ENCODE results near the gene CAP2.

CAP2 gene

DNA sequence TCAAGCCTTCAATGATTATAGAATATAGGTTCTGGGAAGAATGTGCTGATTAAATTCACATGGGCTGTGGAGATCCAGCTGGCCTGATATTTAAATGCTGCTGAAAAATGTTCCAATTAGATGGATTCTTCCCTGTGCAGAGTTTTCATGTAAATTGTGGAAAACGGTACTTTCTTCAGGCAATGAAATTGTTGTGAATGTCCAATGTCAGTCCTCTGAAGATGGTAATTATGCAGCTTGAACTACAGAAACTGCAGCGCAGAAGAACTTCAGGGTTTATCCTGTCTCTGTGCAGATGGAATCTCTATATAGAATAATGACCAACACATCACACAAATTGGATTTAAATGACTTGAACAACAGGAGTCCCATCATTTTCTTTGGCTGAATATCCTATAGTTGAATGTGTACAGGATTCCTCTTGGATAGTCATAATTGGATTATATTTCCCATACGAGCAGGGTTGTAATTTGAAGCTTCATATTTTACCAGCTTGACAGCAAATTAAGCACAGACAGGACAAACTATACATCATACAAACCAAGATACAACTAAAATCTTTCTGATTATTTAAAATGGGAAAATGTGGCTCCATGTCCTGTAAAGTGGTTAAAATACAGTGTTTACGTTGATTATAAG, 82.3 kb downstream of the CAP2 start:
- DNase-seq (ENCODE audit: low read depth), result no peak

DNA sequence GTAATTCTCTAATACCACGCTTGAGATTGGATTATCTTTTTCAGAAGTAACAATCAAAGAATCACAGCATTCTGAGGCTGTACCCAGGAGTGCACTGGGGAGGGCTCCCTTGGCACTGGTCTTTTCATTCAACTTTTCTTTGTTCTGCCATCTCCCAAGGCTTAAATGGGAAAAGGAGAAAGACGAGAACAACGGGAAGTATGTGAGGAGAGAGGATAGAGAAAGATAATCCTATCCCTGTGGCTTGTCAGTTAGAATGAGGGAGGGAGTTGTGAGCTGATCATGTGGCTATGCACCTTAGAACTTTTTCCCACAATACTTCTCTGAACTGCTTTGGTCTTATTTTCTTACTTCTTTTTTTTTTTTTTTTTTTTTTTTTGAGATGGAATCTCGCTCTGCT, 83.1 kb downstream of the CAP2 start:
- DNase-seq (ENCODE audit: low read depth), result no peak

DNA sequence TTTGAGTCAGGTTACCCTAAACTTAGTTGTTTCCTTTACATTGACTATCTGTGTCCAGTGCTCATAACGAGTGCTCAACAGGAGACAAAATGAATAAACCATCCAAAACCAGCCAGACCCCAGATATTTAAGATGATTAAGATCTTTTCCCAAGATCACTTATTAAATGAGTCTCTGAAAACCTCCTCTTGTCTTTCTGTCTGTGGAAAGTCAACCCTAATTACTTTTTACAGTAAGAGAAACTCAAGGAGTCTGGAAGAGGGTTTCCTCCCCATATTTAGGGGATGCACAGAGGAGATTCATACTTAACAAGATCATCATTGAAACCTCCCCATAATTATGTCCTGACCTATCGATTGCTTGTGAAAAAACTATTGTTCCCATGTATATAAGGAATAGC, 84.0 kb downstream of the CAP2 start:
- no peak for DNase-seq (ENCODE audit: low read depth)

DNA sequence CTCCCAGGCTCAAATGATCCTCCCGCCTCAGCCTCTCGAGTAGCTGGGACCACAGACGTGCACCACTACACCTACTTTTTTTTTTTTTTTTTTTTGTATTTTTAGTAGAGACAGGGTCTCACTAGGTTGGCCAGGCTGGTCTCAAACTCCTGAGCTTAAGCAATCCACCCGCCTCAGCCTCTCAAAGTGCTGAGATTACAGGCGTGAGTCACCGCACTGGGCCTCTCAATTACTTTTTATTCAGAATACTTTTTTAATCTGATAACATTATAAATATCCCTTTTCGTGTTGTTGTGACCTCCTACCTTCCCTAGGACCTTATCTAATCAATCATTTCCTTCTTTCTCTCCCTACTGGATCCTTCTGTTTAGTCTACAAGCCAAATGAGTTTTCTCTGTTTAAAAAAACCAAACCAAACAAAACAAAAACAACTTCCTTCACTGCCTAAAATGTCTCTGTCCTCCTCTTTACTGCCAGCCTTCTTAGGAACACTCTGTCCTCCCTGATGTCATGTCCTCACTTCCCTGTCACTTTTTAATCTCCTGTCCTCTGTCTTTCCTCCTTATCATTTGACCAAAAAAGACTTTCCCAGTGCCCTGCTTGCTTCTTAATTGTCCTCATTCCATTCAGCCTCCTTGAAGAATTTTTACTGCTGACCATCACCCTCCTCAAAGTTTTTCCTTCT, 85.0 kb downstream of the CAP2 start:
- DNase-seq (ENCODE audit: low read depth), result no peak

DNA sequence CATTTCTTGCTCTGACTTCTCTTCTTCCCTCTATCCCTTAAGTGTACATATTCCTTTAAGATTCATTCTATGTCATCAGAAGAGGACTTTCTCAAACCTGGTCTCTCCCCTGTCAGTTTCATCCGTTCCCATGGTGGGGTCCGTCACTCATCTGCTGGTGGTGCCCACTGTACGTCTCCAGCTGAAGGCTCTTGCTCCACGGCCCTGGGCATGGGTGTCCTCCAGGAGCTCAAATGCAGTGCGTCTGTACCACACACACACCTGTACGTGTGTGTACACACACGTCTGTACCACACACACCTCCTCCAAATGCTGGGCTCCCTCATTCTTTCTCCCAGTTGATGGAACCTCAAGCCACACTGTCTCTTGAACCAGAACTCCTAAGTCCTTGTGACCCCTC, 85.6 kb downstream of the CAP2 start:
- DNase-seq (ENCODE audit: low read depth), result no peak

DNA sequence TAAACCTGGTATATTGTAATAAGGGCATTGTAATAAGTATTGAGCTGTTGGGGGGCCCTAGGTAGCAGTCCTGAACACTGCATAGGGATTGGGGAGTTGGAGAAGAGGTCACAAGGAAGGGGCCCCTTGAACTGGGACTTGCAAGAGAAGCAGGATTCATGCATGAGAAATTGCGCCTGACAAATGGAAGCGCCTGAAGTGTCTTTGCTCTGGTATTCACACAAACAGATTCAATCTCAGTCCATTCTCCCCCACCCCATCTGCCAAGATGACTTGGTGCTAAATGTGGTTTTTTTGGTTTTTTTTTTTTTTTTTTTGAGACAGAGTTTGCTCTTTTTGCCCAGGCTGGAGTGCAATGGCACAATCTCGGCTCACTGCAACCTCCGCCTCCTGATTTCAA, 87.1 kb downstream of the CAP2 start:
- no peak for DNase-seq (ENCODE audit: low read depth)

DNA sequence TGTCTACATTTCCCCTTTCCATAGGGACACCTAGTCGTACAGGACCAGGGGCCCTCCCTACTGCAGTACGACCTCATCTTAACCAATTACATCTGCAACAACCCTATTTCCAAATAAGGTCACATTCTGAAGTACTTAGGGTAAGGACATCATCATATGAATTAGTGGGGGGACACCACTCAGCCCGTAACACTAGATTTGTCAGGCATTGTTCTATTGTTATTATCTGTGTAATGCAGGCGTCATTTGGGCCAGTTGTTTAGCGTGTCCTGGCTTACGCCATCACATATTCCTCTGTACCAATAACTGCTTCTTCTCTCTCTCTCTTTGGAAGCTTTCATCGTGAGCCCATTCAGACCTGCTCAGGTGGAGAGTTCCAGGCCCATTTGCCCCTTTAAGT, 89.3 kb downstream of the CAP2 start:
- DNase-seq (ENCODE audit: low read depth), result no peak

DNA sequence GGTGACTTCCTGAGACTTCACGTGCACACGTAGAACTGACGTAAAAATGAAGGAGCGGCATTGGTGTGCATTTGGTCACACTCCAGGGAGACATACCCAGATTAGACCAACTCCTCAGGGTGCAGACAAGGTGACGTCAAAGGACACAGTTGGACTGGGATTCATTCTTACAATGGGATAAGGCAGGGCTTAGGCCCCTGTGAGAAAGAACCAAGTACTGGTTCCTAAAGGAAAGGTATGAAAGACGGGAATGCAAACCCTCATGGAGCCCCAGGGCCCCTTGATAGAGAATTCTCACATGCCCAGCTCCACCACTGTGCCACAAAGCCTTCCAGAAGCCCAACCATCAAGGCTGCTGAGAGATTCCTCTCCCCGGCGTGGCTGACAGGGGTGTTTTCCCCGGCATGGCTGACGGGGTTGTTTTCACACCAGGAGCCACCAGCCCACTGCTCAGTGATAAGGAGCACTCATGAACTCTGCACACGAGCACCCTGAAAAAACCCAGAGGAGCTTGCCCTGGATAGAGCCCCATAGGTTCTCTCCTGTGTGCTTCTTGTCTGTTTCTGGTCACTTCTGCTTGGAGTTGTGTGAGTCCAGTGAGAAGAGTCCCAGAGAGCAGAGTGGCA, 90.1 kb downstream of the CAP2 start:
- no peak for DNase-seq (ENCODE audit: low read depth)

DNA sequence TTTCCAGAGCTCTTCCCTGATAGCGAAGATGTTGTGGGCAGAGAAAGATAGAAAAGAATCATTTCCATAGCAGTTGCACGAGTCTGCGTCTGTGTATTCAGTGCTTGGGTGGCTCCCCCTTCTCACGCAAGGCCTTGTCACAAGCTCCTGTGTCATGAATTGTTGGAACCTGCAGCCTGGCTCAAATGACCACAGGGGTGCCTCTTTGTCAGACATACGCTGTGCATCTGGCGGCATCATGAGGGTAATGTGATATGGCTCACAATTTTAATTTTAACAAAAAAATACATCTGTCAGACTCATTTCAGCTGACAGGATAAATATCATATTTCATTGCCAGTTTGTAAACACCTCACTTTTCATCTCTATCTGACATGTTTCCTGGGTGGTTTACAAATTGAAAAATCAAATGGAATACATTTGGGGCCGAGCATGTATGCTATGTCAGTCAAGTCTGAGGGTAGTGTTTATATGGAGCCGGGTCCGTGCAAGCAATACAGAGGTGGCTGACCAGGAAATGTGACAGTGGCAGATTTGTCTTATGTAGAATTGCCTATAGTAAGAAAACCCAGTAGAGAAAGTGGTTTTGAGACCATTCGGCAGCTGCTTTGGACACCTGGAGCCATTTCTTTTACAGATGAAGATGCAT, 90.9 kb downstream of the CAP2 start:
- no peak for DNase-seq (ENCODE audit: low read depth)

DNA sequence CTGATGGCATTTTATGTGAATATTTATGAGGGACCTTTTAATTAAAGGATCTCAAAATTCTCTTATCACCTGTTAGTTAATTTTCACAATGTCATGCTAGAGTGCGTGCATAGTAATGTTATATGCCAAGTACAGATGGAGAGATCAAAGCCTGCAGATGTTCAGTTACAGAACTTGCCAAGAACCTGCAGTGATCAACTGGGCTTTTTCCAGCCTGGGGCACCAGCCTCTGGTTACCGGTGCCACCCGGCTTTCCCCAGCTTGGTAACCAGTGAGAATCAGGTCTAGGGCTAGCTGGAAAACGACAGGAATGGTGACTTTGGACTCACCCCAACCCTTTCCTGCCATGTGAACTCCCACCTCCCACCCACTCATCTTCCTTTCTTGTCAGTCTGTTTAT, 91.8 kb downstream of the CAP2 start:
- DNase-seq (ENCODE audit: low read depth), result no peak

DNA sequence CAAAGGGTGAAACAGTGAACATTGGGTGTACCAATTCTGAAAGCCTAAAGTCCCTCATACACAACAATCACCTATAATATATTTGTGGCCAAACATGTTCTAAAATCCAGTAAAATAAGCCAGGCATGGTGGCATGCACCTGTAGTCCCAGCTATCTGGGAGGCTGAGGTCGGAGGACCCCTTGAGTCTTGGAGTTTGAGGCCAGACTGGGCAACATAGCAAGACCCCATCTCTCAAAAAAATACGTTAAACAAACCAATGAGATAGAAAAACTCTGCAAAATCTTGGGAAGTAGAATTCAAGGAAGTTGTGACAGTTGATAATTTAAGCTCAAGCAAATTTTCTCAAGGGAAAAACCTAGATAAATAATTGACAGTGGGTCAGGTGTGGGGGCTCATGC, 92.6 kb downstream of the CAP2 start:
- DNase-seq (ENCODE audit: low read depth), result no peak

DNA sequence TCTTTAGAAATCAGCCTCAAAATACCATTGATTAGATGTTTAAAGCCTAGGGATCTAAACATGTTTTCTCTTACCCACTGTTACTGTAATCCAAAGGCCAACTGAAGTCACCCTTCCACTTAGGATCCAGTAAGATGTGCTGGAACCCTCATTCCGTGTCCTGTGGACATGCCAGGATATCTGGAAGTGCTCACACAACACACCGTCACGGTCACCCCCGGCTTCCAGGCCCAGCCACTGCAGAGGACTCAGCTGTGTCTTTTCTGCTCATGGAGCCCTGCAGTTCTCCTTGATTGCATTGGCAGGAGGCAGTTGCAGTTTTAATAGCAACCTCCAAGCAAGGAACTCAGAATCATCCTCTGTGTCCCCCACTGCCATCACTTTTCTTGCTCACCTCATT, 93.3 kb downstream of the CAP2 start:
- no peak for DNase-seq (ENCODE audit: low read depth)

DNA sequence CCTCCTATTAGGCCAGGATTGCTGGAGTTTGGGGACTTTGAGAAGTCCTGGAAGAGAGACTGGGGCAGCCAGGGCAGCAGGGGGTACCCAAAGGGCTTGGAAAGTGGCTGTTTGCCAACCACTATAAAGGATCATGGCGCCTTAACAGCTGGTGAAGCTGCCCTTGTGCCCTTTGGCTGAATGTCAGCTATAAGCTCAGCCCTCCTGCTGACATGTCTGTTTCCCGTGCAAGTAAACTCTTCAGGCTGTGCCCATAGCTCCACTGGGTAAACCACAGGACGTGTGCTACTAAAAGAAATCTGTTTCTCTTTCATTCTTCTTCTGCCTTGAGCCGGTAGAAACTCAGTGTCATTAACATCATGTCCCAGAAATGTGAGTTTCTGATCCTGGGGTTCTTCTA, 97.3 kb downstream of the CAP2 start:
- DNase-seq (ENCODE audit: low read depth), result no peak

DNA sequence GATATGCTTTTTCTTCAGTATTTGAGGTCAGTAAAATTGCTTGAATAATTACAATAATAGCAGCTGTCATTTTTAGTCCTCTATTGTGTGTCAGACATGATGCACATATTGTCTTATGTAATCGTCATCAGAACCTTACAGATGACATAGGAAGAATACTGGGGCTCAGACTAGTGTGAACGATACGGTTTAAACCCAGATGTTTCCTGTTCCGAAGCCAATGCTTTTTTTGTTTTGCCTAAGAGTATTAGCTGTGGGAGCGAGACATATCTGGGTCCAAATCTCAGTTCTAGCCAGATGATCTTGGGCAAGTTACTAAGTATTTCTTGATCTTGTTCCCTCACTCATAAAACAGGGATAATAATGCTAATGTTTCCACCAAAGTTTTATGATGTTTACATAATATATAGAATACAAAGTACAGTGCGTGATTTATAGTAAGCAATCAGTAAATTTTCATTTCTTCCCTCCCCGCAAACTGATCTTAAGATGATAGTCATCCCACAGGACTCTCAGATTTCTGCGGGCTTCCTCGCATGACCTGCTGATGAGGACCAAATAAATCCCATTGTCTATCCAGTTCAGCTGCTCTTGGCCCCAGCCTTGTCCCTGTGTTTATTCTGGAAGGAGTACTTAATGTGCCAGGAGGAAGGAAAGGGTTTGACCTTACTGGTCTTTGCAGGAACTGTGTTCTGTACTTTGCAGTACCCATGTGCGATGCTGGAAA, 98.2 kb downstream of the CAP2 start:
- DNase-seq (ENCODE audit: low read depth), result no peak

DNA sequence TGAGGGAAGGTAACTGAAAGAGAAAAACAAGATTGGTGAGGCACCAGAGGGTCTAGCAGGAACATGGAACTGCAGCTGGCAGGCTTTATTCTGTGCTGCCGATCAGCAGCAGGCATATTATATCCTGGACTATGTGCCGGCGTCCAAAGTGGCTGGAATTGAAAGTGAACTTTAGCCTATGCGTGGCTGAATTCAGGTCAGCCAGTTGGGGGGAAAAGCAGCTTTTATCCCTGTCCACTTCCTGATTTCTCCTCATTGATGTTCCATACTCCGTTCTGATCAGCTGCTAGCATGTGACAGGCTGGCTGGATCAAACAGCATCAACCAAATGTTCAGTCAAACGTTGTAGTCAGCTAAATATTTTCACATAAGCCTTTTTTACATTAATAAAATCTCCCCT, 99.0 kb downstream of the CAP2 start:
- no peak for DNase-seq (ENCODE audit: low read depth)

DNA sequence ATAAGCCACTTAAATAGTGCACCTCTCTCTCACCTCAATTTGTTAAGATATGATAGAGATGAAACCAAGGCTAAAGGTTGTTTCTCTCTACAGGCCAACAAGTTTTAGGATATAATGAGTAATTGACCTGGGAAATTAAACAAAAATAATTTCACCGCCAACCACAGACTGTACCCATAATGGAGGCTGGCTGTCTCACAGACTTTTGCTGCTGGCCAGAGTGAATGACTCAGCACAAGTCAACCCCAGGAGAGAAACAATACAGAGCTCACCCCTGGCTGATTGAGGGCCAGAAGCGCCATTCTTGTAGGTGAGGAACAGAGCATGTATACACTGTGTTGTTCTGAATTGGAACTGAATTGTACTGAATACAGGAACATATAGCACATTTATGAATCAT, 99.9 kb downstream of the CAP2 start:
- DNase-seq (ENCODE audit: low read depth), result no peak

DNA sequence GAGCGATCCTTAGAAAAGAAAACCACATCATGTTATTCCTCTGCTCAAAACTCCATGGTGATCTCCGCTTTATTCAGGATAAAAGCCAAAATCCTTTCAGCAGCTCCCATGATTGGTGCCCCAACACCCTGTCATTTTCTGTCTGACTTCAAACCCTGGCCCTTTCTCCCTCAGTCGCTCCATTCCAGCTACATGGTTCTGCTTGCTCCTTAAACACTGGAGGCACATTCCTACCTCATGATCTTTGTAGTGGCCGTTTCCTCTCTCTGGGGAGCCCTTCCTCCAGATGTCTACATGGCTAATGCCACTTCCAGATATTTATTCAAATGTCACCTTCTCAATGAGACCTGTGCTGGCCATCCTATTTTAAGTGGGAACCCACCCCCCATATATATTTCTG, 100.8 kb downstream of the CAP2 start:
- no peak for DNase-seq (ENCODE audit: low read depth)

DNA sequence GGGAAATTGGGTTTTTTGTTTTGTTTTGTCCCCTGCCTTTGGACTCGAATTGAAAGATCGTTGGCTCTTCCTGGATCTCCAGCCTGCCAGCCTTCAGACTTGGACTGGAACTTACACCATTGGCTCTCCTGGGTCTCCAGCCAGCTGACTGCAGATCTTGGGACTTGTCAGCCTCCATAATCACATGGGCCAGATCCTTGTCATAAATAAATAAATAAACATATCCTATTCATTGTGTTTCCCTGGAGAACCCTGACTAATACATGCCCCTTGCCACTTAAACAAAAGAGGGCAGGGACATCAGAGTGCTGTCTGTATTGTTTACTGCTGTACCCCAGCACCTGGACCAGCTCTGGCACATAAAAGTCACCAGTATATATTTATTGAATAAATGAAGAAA, 101.5 kb downstream of the CAP2 start:
- no peak for DNase-seq (ENCODE audit: low read depth)

DNA sequence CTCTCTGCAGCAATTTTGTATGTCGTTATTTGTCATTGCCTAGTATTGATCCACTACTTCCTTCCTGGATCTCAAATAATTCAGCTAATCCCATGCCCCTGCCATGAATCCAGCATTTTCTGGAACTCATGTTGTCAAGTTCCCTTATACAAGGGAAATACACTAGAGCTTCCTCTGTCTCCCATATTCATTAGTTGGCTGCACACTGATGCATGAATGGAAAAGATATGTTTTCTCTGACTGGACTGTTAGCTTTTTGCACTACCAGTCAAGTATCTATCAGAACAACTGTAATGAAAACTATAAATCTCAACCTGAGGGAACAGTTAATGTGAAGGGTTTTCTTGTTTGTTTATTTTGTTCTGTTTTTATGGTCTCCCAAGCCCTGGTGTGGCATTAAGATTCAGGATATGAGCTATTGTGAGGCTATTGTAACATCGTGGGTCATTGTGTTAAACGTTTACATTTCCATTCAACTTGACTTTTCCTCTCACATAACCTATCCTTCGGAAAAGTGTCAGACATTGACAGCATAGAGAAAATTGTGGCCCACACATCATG, 104.2 kb downstream of the CAP2 start:
- no peak for DNase-seq (ENCODE audit: low read depth)

DNA sequence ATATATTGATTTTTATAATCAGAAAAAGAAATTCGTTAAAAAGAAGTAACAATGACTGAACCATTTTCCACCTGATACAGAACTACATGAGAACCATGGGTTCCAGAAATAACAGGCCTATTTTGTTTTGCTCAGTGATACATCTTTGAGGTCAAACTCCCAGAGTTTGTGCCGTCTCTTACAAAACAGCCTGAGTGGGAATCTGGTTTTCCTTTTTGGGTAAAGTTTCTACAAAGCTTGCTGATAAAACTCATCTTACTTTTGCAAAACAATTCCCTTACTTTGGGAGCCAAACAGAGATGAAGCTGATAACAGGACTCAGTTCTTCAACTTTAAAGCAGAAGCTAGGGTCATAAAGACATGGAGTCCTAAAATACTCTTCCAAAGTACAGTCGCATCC, 108.0 kb downstream of the CAP2 start:
- DNase-seq (ENCODE audit: low read depth), result no peak

DNA sequence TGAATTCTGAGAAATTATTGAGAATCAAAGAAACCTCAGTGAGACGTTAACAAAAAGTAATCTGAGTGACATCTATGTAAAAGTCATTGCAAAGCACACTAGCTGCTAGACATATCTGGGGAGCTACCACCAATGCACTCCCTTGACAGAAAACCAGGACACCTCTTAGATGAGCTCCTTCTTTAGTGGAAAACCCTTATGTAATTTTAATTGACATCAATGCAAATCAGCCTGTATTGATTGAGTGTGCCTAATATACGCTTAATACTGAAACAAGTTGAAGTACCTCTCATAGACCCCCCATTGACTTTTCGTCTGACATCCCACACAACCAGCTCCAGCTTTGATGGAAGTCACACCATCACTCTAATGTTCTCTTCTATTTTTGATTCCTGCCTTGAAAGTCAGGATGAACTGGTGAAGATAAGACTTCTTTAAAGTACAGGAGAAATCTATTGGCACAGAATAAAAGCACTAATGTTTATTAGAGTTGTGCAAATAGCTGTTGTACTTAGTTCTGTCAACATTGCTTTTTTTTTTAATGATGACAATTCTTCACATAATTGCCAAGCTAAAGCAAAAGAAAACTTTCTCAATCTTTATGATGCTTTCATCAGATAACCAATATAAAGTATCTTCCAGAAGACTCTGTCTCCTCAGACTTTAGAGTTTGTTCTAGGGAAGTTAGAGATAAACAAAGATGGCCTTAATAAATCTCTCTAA, 108.7 kb downstream of the CAP2 start:
- no peak for DNase-seq (ENCODE audit: low read depth)

DNA sequence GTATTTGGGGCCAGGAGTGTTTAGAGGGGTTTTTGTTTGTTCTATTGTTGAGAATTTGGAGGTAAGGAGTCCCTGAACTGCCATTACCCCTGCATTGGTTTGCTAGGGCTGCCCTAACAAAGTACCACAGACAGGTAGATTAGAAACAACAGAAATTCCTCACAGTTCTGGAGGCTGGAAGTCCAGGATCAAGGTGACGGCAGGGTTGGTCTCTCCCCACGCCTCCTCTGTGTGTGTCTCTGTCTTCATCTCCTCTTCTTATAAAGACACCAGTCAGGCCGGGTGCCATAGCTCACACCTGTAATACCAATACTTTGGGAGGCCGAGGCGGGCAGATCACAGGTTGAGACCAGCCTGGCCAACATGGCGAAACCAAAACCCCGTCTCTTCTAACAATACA, 109.7 kb downstream of the CAP2 start:
- no peak for DNase-seq (ENCODE audit: low read depth)
